CD14-positive monocyte (primary cell): Measurements from ENCODE around the gene ZMYND19. TPM values are rescaled to one million over a fixed set of nuclear protein-coding genes. Genes with fewer than 3 reads are reported as not detected.

Source experiments
- DNase-seq, 3 donors: peaks; one replicate each; pipeline ENCODE4 v3.0.0-alpha.2; 2011 to 2022
- H2AFZ ChIP-seq: 2 replicates; pipeline ENCODE4 v1.6.0; 2012; ENCODE audit warnings: mild to moderate bottlenecking, low read depth, low read length, inconsistent platforms; ENCODE audit not compliant: insufficient read depth, poor library complexity, severe bottlenecking
- H3K27ac ChIP-seq, 2 donors: 1 replicate in 1 of 2; 2 replicates in 1 of 2; pipeline ENCODE4 v1.5.1; 2012 to 2013; ENCODE audit warnings: low read length in 2 of 2, control low read depth in 1 of 2, inconsistent platforms in 1 of 2, low read depth in 1 of 2, mild to moderate bottlenecking in 1 of 2
- H3K27me3 ChIP-seq, 2 donors: one replicate each; pipeline versions ENCODE4 v1.6.0 to v1.6.1; 2011 to 2013; ENCODE audit warnings: low read length in 2 of 2; ENCODE audit not compliant: control insufficient read depth in 2 of 2, insufficient read depth in 2 of 2
- H3K36me3 ChIP-seq, 2 donors: replicated peaks in 1 of 2; 1 replicate in 1 of 2; 2 replicates in 1 of 2; pipeline versions ENCODE4 v1.5.1 to v1.6.1; 2012 to 2013; ENCODE audit warnings: low read length in 2 of 2, control low read depth in 1 of 2, inconsistent platforms in 1 of 2, mild to moderate bottlenecking in 1 of 2; ENCODE audit not compliant: insufficient read depth in 2 of 2, control insufficient read depth in 1 of 2
- H3K4me1 ChIP-seq, 2 donors: 1 replicate in 1 of 2; 2 replicates in 1 of 2; pipeline versions ENCODE4 v1.5.1 to v1.6.1; 2012 to 2013; ENCODE audit warnings: low read length in 2 of 2, control low read depth in 1 of 2, inconsistent platforms in 1 of 2, mild to moderate bottlenecking in 1 of 2, moderate library complexity in 1 of 2; ENCODE audit not compliant: insufficient read depth in 2 of 2, control insufficient read depth in 1 of 2
- H3K4me2 ChIP-seq: replicated peaks from 2 replicates; pipeline ENCODE3; 2012; ENCODE audit warnings: low read length, moderate library complexity, mild to moderate bottlenecking; ENCODE audit not compliant: poor library complexity, severe bottlenecking; ENCODE audit errors: extremely low read depth
- H3K4me3 ChIP-seq, 3 experiments: fragments of 200-600 bp in 1 of 3; sonication (generic) in 1 of 3; replicated peaks in 1 of 3; 1 replicate in 2 of 3; 2 replicates in 1 of 3; pipeline ENCODE4 v1.5.1; 2011 to 2013; ENCODE audit warnings: low read length in 3 of 3, mild to moderate bottlenecking in 3 of 3, control low read depth in 2 of 3, low read depth in 2 of 3, inconsistent platforms in 1 of 3, moderate library complexity in 1 of 3
- H3K79me2 ChIP-seq: 2 replicates; pipeline ENCODE4 v1.6.0; 2012; ENCODE audit warnings: mild to moderate bottlenecking, control low read depth, inconsistent platforms, low read length, moderate library complexity; ENCODE audit not compliant: insufficient read depth
- H3K9ac ChIP-seq: 2 replicates; pipeline ENCODE4 v1.6.0; 2017; ENCODE audit warnings: low read length, mild to moderate bottlenecking; ENCODE audit not compliant: insufficient read depth, poor library complexity, severe bottlenecking
- H3K9me3 ChIP-seq, 2 donors: replicated peaks in 1 of 2; 1 replicate in 1 of 2; 2 replicates in 1 of 2; pipeline versions ENCODE4 v1.5.1 to v1.6.1; 2012 to 2013; ENCODE audit warnings: low read length in 2 of 2, control low read depth in 1 of 2; ENCODE audit not compliant: control insufficient read depth in 1 of 2, insufficient read depth in 1 of 2
- H4K20me1 ChIP-seq: 2 replicates; pipeline ENCODE4 v1.6.0; 2012; ENCODE audit warnings: mild to moderate bottlenecking, low read length, control low read depth, moderate library complexity; ENCODE audit not compliant: insufficient read depth
- H3K27ac Mint-ChIP-seq, 7 donors: one replicate each; pipeline ENCODE4 v1.8.0; 2020; ENCODE audit warnings: mild to moderate bottlenecking in 7 of 7, mixed read lengths in 7 of 7, moderate library complexity in 6 of 7, inconsistent platforms in 2 of 7
- H3K27me3 Mint-ChIP-seq, 3 donors: one replicate each; pipeline ENCODE4 v1.8.0; 2021 to 2022; ENCODE audit warnings: low read depth in 3 of 3, mild to moderate bottlenecking in 3 of 3, mixed read lengths in 3 of 3, moderate library complexity in 3 of 3, inconsistent platforms in 1 of 3
- H3K36me3 Mint-ChIP-seq, 2 donors: one replicate each; pipeline ENCODE4 v1.8.0; 2020; ENCODE audit warnings: mixed read lengths in 2 of 2, inconsistent platforms in 1 of 2, mild to moderate bottlenecking in 1 of 2
- H3K4me1 Mint-ChIP-seq: one replicate; pipeline ENCODE4 v1.8.0; 2020; ENCODE audit warnings: mild to moderate bottlenecking, mixed read lengths
- H3K4me3 Mint-ChIP-seq, 2 donors: one replicate each; pipeline ENCODE4 v1.8.0; 2020; ENCODE audit warnings: mild to moderate bottlenecking in 2 of 2, mixed read lengths in 2 of 2, moderate library complexity in 1 of 2
- H3K9me3 Mint-ChIP-seq, 7 donors: one replicate each; pipeline ENCODE4 v1.8.0; 2020 to 2022; ENCODE audit warnings: mixed read lengths in 7 of 7, mild to moderate bottlenecking in 6 of 7, moderate library complexity in 6 of 7, inconsistent platforms in 2 of 7
- CTCF ChIP-seq: fragments of 200-600 bp; IDR thresholded peaks from one replicate; pipeline ENCODE4 v1.8.0; 2022; ENCODE audit warnings: antibody characterized with exemption, mild to moderate bottlenecking
- WGBS: methylation state at CpG from one replicate; pipeline ENCODE4 v1.1.5; 2013; ENCODE audit warnings: missing lambda C conversion rate; ENCODE audit not compliant: insufficient coverage; 5-methylcytosine and 5-hydroxymethylcytosine counted together
- intact Hi-C, 2 donors: fragments of 100-400 bp; cut with micrococcal nuclease; formaldehyde crosslinking; loops; one replicate each; pipeline versions ENCODE4 v1.15.0 to v1.15.1; 2023
- polyA plus RNA-seq, 3 donors: library from polyadenylated mRNA; depleted of rRNA in 1 of 3; unstranded in 2 of 3; stranded (reverse) in 1 of 3; fragments of 300-500 nt in 2 of 3; fragments of >200 nt in 1 of 3; fragmentation: Illumina TruSeq in 2 of 3; gene quantifications; 1 replicate in 2 of 3; 2 replicates in 1 of 3; pipeline ENCODE4 v1.2.3, GENCODE V29; 2012 to 2021

Gene ZMYND19
- polyA plus RNA-seq, 3 donors = 1.9 to 12.4 (median 4.5) TPM

- intact Hi-C loops = no loop called here
- H3K27me3 Mint-ChIP-seq = no peaks in the 10 kb centered on the region
- Histone ChIP-seq H3K27ac (no peak overlapping the region), H2AFZ (no peak overlapping the region), H3K4me3 (no peak overlapping the region), H3K9me3 (no peaks in the 10 kb centered on the region), H4K20me1 (peaks cover 77% of the 10 kb centered on the region), H3K79me2 (peaks cover 93% of the 10 kb centered on the region), H3K36me3 (peaks cover 4 to 13% of the 10 kb centered on the region in 2 donors), H3K4me1 (peaks cover 46 to 58% of the 10 kb centered on the region in 2 donors), H3K27me3 (no peaks in the 10 kb centered on the region), H3K9ac (no peak overlapping the region), H3K4me2 (no peak overlapping the region)
- H3K9me3 Mint-ChIP-seq = no peaks in the 10 kb centered on the region
- peaks cover 45% of the 10 kb centered on the region for H3K4me1 Mint-ChIP-seq
- TF ChIP-seq CTCF = peak; percentile 48
- WGBS = 74% methylated on average over 2 of the region's 6 CpGs
- H3K4me3 Mint-ChIP-seq = no peak overlapping the region
- H3K36me3 Mint-ChIP-seq = peaks cover 5 to 25% of the 10 kb centered on the region in 2 donors
- no peak for DNase-seq
- peak overlapping the region in 2 of 7 donors; percentile 1 to 37 for H3K27ac Mint-ChIP-seq
Observed at GRCh38 chr9:137621131-137621757, 30.9 kb upstream of the ZMYND19 start.

GRCh38 chr9:137620581-137620980 lies 30.3 kb upstream of the ZMYND19 start:
- Histone ChIP-seq H3K27ac (peak overlapping the region in 1 of 2 donors; percentile 53), H2AFZ (no peak overlapping the region), H3K36me3 (peaks cover 7 to 20% of the 10 kb centered on the region in 2 donors), H3K4me2 (no peak overlapping the region), H3K27me3 (no peaks in the 10 kb centered on the region), H3K4me1 (peaks cover 40 to 52% of the 10 kb centered on the region in 2 donors), H4K20me1 (peaks cover 78% of the 10 kb centered on the region), H3K9me3 (no peaks in the 10 kb centered on the region), H3K9ac (no peak overlapping the region), H3K79me2 (peaks cover 90% of the 10 kb centered on the region), H3K4me3 (peak overlapping the region in 1 of 3 experiments; percentile 33)
- intact Hi-C loops = no loop called here
- H3K4me3 Mint-ChIP-seq = peak overlapping the region in 1 of 2 donors; percentile 7
- no peaks in the 10 kb centered on the region for H3K27me3 Mint-ChIP-seq
- H3K36me3 Mint-ChIP-seq = peaks cover 5 to 29% of the 10 kb centered on the region in 2 donors
- WGBS = 65% methylated on average over 5 of the region's 7 CpGs
- H3K9me3 Mint-ChIP-seq = no peaks in the 10 kb centered on the region
- no peak for TF ChIP-seq CTCF
- no peak overlapping the region for H3K27ac Mint-ChIP-seq
- peaks cover 44% of the 10 kb centered on the region for H3K4me1 Mint-ChIP-seq
- DNase-seq = no peak
